GM20000 (cell line): ENCODE data around the gene CRELD2.
A peak's percentile ranks its signal among the peaks of the same experiment; 100 is the strongest.

Experiments
- DNase-seq: peaks from one replicate; pipeline ENCODE4 v3.0.0; 2012; ENCODE audit warnings: low spot score
- TF ChIP-seq, protein P1 (sequence below): IDR thresholded peaks from 2 replicates; pipeline ENCODE4 v1.5.1; 2012; ENCODE audit warnings: mild to moderate bottlenecking, control low read depth; ENCODE audit errors: extremely low read depth, missing control alignments

CRELD2 gene

DNA sequence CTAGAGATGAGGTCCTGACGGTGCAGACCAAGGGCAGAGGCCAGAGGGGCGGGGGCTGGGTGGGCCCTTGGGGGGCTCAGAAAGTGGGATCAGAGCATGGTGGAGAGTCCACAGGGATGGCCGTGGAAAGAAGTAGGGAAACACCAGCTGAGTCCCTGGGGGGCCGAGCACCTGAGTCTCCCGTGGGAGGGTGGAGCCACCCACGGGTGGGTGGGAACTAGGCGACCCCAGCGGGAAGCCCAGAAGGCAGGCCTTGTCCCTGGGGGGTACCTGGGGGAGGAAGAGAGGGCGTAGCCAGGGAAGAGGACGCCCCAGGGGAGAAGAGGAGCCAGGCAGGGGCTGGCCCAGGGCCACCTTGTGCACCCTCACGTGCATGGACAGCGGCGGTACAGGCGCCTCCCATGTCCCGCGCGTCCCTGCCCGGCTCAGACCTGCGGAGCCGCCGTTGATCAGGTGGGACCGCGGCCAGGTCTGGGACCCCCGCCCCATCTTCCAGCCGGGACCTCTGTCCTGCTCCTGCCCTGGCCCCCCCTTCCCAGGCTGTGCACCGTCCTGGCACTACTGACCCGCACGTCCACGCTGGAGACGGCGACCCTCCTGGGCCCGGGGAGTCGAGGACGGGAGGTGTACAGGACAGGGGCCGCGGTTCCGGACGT, 10.2 kb downstream of the CRELD2 start:
- TF ChIP-seq, protein P1, sequence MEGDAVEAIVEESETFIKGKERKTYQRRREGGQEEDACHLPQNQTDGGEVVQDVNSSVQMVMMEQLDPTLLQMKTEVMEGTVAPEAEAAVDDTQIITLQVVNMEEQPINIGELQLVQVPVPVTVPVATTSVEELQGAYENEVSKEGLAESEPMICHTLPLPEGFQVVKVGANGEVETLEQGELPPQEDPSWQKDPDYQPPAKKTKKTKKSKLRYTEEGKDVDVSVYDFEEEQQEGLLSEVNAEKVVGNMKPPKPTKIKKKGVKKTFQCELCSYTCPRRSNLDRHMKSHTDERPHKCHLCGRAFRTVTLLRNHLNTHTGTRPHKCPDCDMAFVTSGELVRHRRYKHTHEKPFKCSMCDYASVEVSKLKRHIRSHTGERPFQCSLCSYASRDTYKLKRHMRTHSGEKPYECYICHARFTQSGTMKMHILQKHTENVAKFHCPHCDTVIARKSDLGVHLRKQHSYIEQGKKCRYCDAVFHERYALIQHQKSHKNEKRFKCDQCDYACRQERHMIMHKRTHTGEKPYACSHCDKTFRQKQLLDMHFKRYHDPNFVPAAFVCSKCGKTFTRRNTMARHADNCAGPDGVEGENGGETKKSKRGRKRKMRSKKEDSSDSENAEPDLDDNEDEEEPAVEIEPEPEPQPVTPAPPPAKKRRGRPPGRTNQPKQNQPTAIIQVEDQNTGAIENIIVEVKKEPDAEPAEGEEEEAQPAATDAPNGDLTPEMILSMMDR, result no peak
- DNase-seq, result no peak

DNA sequence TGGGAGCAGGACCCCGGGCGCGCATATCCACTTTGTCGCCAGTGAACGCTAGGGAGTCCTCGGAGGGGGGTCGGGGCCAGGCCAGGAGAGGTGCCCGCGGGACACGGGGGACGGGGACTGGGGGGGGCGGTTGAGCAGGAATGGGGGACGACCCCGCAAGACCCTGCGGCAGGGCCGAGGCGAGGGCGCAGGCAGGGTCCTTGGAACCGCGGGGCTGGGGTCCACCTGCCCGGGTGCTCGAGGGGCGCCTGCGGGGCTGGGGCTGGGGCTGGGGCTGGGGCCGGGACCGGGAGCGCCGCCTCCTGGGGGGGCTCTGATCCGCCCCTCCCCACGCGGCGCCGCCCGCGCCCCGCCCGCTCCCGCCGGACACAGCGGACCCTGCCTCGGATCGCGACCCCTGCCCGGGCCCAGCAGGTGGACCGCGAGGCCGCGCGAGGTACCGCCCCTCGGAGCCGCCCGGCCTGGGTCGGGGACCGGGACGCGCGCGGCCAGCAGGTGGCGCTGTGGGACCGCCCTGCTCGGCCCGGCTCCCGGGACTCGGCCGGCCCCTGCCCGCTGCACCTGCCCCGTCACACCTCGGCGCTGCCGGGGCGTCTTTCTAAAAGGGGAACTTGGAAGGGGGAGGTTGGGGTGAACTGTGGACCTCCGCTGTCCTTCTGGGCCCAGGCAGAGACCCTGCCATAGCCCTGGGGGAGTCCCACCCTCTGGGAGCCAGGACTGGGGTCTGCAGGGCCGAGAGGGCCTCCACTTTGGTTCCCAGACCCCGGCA, 11.0 kb downstream of the CRELD2 start:
- DNase-seq, result peak; percentile 92
- TF ChIP-seq, protein P1, result peak; percentile 87

DNA sequence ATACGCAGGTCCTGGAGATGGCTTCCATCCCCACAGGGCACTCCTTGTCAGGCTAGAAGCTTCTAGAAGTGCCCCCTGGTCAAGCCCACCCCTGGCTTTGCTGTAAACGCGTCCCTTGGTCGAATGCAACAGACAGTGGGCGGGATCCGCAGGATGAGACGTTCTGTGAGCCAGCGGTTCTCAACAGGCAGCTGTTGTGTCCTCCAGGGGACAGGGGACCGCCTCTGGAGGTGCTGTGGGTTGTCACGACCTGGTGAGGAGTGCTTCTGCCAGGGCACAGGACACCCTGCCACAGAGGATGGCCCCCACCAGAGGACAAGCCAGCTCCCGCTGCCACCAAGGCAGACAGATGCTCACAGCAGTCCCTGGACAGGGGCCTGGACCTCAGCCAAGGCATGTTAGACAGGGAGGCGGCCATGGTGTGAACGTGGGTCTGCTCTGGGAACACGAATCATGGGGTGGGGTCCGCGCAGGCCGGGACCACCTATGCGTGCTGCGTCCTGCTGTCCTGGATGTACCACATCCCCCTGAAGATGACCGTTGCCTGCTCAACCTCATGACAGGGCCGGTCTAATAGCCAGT, 11.7 kb downstream of the CRELD2 start:
- TF ChIP-seq, protein P1, result no peak
- no peak for DNase-seq

DNA sequence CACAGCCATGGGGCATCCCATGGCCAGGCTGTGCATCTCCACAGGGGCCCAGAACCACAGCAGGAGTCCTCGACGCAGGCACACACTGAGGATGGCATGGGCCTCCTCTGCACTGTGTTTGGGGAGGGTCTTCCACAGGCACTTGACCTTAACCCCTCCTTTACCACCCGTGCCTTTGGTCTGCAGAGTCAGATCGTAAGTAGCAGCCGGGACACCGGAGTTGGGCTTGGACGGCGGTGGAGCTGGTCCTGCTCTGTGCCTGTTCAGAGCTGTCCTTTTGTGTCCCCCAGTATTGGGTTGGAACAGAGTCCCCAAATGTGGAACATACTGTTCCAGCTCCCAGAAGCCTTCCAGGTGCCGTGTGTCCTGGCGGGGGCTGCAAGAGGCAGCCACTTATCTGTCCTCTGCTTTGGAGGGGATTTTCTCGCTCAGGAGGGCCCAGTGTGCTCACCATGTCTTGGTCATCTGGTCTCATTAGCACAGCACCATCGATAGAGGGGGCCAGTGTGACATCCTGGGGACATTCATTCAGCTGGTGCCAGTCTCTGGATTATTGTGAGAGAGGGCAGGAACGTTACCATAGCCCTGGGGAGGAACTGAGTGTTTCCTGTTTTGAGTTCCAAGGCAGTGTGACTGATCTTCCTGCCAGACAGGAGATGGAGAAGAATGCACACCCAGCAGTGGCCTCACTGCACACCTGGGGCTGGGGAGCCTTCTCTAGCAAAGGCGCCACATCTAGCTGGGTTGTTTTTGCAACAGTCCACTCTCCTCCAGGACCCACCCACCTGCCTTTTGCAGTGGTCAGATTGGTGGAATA, 12.4 kb downstream of the CRELD2 start:
- TF ChIP-seq, protein P1, result peak; percentile 66
- peak; percentile 78 for DNase-seq

DNA sequence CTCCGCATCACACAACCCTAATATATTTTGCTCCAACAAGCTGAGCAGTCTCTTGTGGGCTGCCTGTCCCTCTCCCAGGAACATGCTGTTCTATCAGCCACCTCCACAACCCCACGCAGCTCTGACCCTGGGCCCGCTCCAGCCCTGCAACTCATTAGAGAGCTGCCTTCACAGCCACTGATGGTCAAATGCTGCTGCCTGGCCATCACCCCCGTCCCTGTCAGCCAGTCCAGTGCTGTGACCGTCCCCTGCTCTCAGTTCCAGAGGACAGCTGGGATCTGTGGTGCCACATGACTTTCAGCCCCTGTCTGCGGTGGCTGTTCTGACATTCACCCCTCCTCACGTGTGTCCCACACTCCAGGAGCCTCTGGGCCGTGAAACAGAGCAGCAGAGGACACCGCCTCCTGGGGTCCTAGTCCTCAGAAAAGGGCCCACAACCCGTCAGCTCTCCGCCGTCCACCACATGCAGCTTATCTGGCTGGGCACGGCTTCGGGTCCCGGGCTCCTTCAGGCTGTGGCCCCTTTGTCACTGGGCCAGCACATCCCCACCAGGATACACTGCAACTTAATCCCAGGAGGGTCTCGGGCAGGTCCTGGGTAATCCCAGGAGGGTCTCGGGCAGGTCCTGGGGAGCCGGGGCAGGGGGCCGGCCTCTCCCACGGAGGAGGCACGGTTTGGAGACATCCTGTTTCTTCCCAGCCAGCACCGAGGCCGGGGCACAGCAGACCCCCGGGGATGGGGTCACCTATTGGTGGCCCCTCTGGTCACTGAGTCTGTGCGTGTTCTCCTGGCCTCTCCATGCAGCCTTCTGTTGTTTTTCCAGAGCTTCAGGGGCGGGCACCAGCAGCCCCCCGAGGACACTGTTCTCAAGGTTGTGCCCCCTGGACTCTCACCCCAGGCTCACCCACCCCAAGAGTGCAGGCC, 15.1 kb downstream of the CRELD2 start:
- TF ChIP-seq, protein P1, result no peak
- DNase-seq, result no peak

DNA sequence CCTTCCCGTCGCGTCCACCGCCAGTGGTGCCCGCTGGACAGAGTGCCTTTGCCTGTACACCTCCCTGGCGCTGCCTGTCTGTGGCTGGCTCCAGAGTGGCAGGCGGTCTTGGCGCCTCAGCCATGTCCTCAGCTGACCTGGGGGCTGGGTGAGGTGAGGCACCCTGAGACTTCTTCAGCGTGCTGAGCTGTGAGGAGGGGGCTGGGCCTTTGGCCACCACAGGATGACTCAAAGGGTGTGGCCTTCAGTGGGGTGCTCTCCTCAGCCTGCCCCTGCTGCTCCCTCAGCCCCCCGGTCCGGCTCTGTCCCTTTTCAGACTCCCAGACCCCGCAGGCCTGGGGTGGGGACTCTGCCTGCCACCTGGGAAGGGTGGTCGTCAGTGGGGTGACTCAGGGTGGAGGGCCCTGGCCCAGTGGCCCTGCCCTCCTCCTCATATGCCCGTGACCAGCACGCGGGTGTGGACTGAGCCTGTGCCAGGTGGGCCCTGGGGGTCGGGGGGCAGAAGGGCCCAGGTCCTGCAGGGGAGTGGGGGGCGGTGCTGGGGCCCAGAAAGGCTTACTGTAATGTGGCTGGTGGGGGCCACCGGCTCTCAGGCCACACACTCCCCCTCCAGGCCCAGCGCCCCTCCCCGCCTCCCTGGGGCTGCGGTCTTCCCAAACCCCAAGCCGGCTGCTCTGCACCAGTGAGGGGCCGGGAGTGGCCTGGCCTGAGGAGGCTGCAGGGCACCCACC, 15.9 kb downstream of the CRELD2 start:
- DNase-seq, result no peak
- TF ChIP-seq, protein P1, result no peak
